Karpas-422 (cell line): Measurements from ENCODE around the gene EPS8L2. TPM values are rescaled to one million over a fixed set of nuclear protein-coding genes. Genes with fewer than 3 reads are reported as not detected.

Experiments
- DNase-seq: peaks from one replicate; pipeline ENCODE4 v3.0.0-alpha.2; 2015
- H2AFZ ChIP-seq: fragments of 200-600 bp; sonication (generic); 2 replicates; pipeline ENCODE4 v1.6.1; 2014; ENCODE audit warnings: antibody characterized with exemption, low read length, mixed read lengths
- H3K27ac ChIP-seq: fragments of 200-600 bp; sonication (generic); 2 replicates; pipeline ENCODE4 v1.5.1; 2014; ENCODE audit warnings: mild to moderate bottlenecking, low read length, moderate library complexity
- H3K27me3 ChIP-seq: fragments of 200-600 bp; sonication (generic); 2 replicates; pipeline ENCODE4 v1.6.1; 2014; ENCODE audit warnings: low read length, mixed read lengths
- H3K36me3 ChIP-seq: fragments of 200-600 bp; sonication (generic); 2 replicates; pipeline ENCODE4 v1.6.1; 2014; ENCODE audit warnings: low read length, mixed read lengths; ENCODE audit not compliant: insufficient read depth
- H3K4me1 ChIP-seq: fragments of 200-600 bp; sonication (generic); 2 replicates; pipeline ENCODE4 v1.6.1; 2014; ENCODE audit warnings: mild to moderate bottlenecking, low read length, mixed read lengths
- H3K4me2 ChIP-seq: fragments of 200-600 bp; sonication (generic); 2 replicates; pipeline ENCODE4 v1.6.1; 2014; ENCODE audit warnings: low read length, low read depth, mild to moderate bottlenecking; ENCODE audit not compliant: poor library complexity, severe bottlenecking
- H3K4me3 ChIP-seq: fragments of 200-600 bp; sonication (generic); 2 replicates; pipeline ENCODE4 v1.5.1; 2014; ENCODE audit warnings: mild to moderate bottlenecking, antibody characterized with exemption, low read length, mixed read lengths
- H3K79me2 ChIP-seq: fragments of 200-600 bp; sonication (generic); 2 replicates; pipeline ENCODE4 v1.6.1; 2014; ENCODE audit warnings: mild to moderate bottlenecking, low read length, mixed read lengths
- H3K9ac ChIP-seq: fragments of 200-600 bp; sonication (generic); 2 replicates; pipeline ENCODE4 v1.6.0; 2014; ENCODE audit warnings: low read length
- H3K9me2 ChIP-seq: fragments of 200-600 bp; sonication (generic), shearing (Covaris generic); replicated peaks from 2 replicates; pipeline ENCODE4 v1.6.0; 2014; ENCODE audit warnings: mild to moderate bottlenecking, low read length, moderate library complexity; ENCODE audit not compliant: insufficient read depth
- H3K9me3 ChIP-seq: fragments of 300-700, 200-600 bp; sonication (generic); 2 replicates; pipeline ENCODE4 v1.6.1; 2014; ENCODE audit warnings: low read length, mixed read lengths
- H4K20me1 ChIP-seq: fragments of 200-600 bp; sonication (generic); 2 replicates; pipeline ENCODE4 v1.6.1; 2014; ENCODE audit warnings: mild to moderate bottlenecking, antibody characterized with exemption, low read length, low read depth; ENCODE audit not compliant: insufficient read depth
- total RNA-seq: library from RNA; depleted of rRNA; stranded (reverse); fragments of >200 nt; shearing (Covaris generic); gene quantifications from 2 replicates; pipeline ENCODE4 v1.2.3, GENCODE V29; 2014; ENCODE audit warnings: low replicate concordance

The EPS8L2 gene
- total RNA-seq, 1 experiment from 2014 or later = 2.3 TPM

GRCh38 chr11:703506-703905 lies 2.5 kb upstream of the EPS8L2 start:
- no peak for DNase-seq
- H3K4me1 ChIP-seq = no peaks in the 10 kb centered on the region
- H3K4me3 ChIP-seq = no peak overlapping the region
- no peak overlapping the region for H3K27ac ChIP-seq
- H3K9me3 ChIP-seq = no peaks in the 10 kb centered on the region
- 0 out of 2 replicates have a peak, but pooled peaks cover 4% of the 10 kb centered on the region for H4K20me1 ChIP-seq
- H3K4me2 ChIP-seq = no peak overlapping the region
- no peaks in the 10 kb centered on the region for H3K9me2 ChIP-seq
- H3K27me3 ChIP-seq = no peaks in the 10 kb centered on the region
- no peak overlapping the region for H3K9ac ChIP-seq
- H3K36me3 ChIP-seq = no peaks in the 10 kb centered on the region
- no peaks in the 10 kb centered on the region for H3K79me2 ChIP-seq
- H2AFZ ChIP-seq = no peak overlapping the region

GRCh38 chr11:704228-704674 lies 1.8 kb upstream of the EPS8L2 start:
- Histone ChIP-seq H3K27ac (no peak overlapping the region), H3K4me3 (no peak overlapping the region), H3K9me2 (no peaks in the 10 kb centered on the region), H3K36me3 (no peaks in the 10 kb centered on the region), H3K4me1 (no peaks in the 10 kb centered on the region), H4K20me1 (0 out of 2 replicates have a peak, but pooled peaks cover 4% of the 10 kb centered on the region), H3K4me2 (no peak overlapping the region), H2AFZ (no peak overlapping the region), H3K9me3 (no peaks in the 10 kb centered on the region), H3K27me3 (no peaks in the 10 kb centered on the region), H3K79me2 (no peaks in the 10 kb centered on the region), H3K9ac (no peak overlapping the region)
- DNase-seq = no peak

- Histone ChIP-seq H2AFZ (no peak overlapping the region), H3K9me2 (no peaks in the 10 kb centered on the region), H3K4me1 (no peaks in the 10 kb centered on the region), H4K20me1 (0 out of 2 replicates have a peak, but pooled peaks cover 4% of the 10 kb centered on the region), H3K36me3 (no peaks in the 10 kb centered on the region), H3K27ac (no peak overlapping the region), H3K4me3 (no peak overlapping the region), H3K9ac (no peak overlapping the region), H3K9me3 (no peaks in the 10 kb centered on the region), H3K27me3 (no peaks in the 10 kb centered on the region), H3K4me2 (no peak overlapping the region), H3K79me2 (no peaks in the 10 kb centered on the region)
- no peak for DNase-seq
Measured at GRCh38 chr11:704781-705645, 1.0 kb upstream of the EPS8L2 start.

DNA sequence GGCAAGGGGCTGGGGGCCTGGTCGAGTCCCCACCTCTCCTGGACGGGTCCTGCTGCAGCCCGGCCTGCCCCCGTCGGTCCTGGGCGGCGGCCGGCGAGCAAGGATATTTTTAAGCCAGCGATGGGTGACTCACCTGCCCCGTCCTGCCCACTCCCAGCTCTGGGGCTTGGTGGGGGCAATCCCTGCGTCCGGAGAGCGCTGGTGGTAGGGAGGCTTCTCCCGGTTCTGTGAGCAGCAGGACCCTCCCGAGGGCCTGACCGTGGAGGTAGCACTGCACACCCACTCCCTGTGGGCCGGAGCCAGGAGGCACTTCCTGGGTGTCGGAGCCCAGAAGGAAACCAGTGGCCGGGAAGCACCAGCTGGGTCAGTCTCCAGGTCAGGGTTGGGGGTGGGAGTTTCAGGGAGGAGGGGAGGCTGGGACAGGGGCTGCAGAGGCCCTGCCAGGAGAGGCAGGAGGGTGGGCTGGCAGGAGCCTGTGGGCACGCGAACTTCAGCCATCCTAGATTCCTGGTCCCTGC lies 467 bp downstream of the EPS8L2 start:
- Histone ChIP-seq H3K9ac (no peak overlapping the region), H3K9me2 (no peaks in the 10 kb centered on the region), H3K36me3 (no peaks in the 10 kb centered on the region), H3K79me2 (no peaks in the 10 kb centered on the region), H2AFZ (no peak overlapping the region), H3K9me3 (no peaks in the 10 kb centered on the region), H4K20me1 (0 out of 2 replicates have a peak, but pooled peaks cover 4% of the 10 kb centered on the region), H3K27ac (no peak overlapping the region), H3K4me1 (no peaks in the 10 kb centered on the region), H3K27me3 (no peaks in the 10 kb centered on the region), H3K4me2 (no peak overlapping the region), H3K4me3 (no peak overlapping the region)
- no peak for DNase-seq

GRCh38 chr11:706957-707816 lies 1.2 kb downstream of the EPS8L2 start:
- no peak overlapping the region for H3K9ac ChIP-seq
- no peaks in the 10 kb centered on the region for H3K27me3 ChIP-seq
- H3K4me1 ChIP-seq = no peaks in the 10 kb centered on the region
- no peaks in the 10 kb centered on the region for H3K36me3 ChIP-seq
- no peaks in the 10 kb centered on the region for H3K9me3 ChIP-seq
- H3K4me3 ChIP-seq = no peak overlapping the region
- H3K27ac ChIP-seq = no peak overlapping the region
- no peaks in the 10 kb centered on the region for H3K79me2 ChIP-seq
- no peak overlapping the region for H2AFZ ChIP-seq
- H3K4me2 ChIP-seq = no peak overlapping the region
- DNase-seq = no peak
- H4K20me1 ChIP-seq = 0 out of 2 replicates have a peak, but pooled peaks cover 4% of the 10 kb centered on the region
- no peaks in the 10 kb centered on the region for H3K9me2 ChIP-seq

DNA sequence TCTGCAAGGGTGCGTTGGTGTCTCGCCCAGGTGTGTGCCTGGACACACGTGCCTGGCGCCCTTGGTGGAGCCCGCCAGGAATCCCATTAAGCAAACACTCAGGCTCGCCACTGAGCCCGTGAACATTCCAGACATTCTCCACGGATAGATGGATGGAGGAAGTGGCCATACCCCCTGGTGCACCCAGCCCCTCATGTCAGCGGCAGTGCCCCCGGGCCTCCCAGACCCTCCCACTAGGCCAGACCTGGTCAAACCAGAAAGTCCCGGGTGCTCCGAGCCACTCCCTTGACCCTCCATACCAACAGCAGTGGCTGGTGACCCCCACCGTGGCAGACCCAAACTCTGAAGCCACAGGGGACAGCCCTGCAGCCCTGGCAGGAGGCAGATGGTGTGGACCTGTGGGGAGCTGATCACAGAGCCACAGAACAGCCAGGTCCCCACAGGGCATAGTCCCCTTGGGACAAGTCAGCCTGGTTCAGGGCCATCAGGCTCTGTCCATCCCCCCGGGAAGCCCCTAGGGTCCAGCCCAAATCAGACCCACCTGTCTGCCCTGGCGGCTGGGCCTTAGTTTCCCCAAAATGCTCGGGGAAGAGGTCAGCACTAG lies 1.9 kb downstream of the EPS8L2 start:
- Histone ChIP-seq H3K27ac (no peak overlapping the region), H3K4me1 (no peaks in the 10 kb centered on the region), H3K36me3 (no peaks in the 10 kb centered on the region), H3K4me2 (no peak overlapping the region), H4K20me1 (0 out of 2 replicates have a peak, but pooled peaks cover 4% of the 10 kb centered on the region), H3K27me3 (no peaks in the 10 kb centered on the region), H3K9me3 (no peaks in the 10 kb centered on the region), H2AFZ (no peak overlapping the region), H3K9me2 (no peaks in the 10 kb centered on the region), H3K9ac (no peak overlapping the region), H3K79me2 (no peaks in the 10 kb centered on the region), H3K4me3 (no peak overlapping the region)
- no peak for DNase-seq

DNA sequence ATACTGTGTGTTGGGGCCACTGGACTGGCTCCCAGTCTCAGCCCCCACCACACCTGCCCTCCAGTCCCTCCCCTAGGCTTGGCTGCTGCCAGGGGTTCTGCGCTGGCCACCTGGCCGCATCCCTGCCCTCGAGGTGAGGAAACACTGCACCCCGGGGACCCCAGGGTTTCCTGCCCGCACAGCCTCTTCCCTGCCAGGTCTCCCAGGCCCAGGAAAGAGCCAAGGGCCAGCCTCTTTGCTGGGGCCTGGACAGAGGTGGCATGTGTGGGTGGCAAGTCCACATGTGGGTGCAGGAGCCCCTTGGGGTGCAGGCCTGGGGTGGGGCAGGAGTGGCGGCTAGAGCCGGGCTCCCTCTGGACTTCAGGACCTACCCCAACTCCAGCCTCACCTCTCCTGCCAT lies 2.5 kb downstream of the EPS8L2 start:
- H3K27me3 ChIP-seq = no peaks in the 10 kb centered on the region
- H3K9me2 ChIP-seq = no peaks in the 10 kb centered on the region
- H3K9ac ChIP-seq = no peak overlapping the region
- DNase-seq = no peak
- H3K4me3 ChIP-seq = no peak overlapping the region
- H3K9me3 ChIP-seq = no peaks in the 10 kb centered on the region
- no peaks in the 10 kb centered on the region for H3K4me1 ChIP-seq
- H3K27ac ChIP-seq = no peak overlapping the region
- no peaks in the 10 kb centered on the region for H3K36me3 ChIP-seq
- H4K20me1 ChIP-seq = 0 out of 2 replicates have a peak, but pooled peaks cover 4% of the 10 kb centered on the region
- H3K79me2 ChIP-seq = no peaks in the 10 kb centered on the region
- no peak overlapping the region for H2AFZ ChIP-seq
- H3K4me2 ChIP-seq = no peak overlapping the region
